Esophagus squamous epithelium (tissue), 4 donors: ENCODE data around the gene RARA.

Experiments
- CTCF ChIP-seq, 6 experiments: fragments of 450-650 bp in 4 of 6; fragments of 200-600 bp in 2 of 6; sonication (generic) in 2 of 6; IDR thresholded peaks; one replicate each; pipeline ENCODE4 v1.5.1; 2016 to 2019; ENCODE audit warnings: antibody characterized with exemption in 6 of 6, mild to moderate bottlenecking in 4 of 6, moderate library complexity in 4 of 6
- POLR2A ChIP-seq, 4 donors: fragments of 450-650 bp; IDR thresholded peaks; one replicate each; pipeline ENCODE4 v1.6.1; 2017; ENCODE audit warnings: antibody characterized with exemption in 4 of 4, mild to moderate bottlenecking in 4 of 4, moderate library complexity in 3 of 4

GRCh38 chr17:40281663-40282062, 27.3 kb upstream of the RARA start:
- TF ChIP-seq POLR2A (IDR thresholded peaks at IDR 0.05) (no peak), CTCF (IDR thresholded peaks at IDR 0.05) (no peak)
